Mesendoderm (in vitro differentiated cells): Measurements from ENCODE around the gene TFCP2L1.

ENCODE experiments used
- DNase-seq: peaks from one replicate; pipeline ENCODE4 v3.0.0; 2013
- H2AK5ac ChIP-seq: 2 replicates; pipeline ENCODE4 v1.6.1; 2013; ENCODE audit warnings: low read length, inconsistent platforms
- H2BK120ac ChIP-seq: 2 replicates; pipeline ENCODE4 v1.6.1; 2013; ENCODE audit warnings: low read depth, mild to moderate bottlenecking, low read length, moderate library complexity, mixed read lengths
- H2BK15ac ChIP-seq: replicated peaks from 2 replicates; pipeline ENCODE4 v1.6.1; 2013; ENCODE audit warnings: low read depth, mild to moderate bottlenecking, moderate library complexity
- H2BK5ac ChIP-seq: 2 replicates; pipeline ENCODE4 v1.6.1; 2013; ENCODE audit warnings: low read length, inconsistent platforms
- H3K18ac ChIP-seq: 2 replicates; pipeline ENCODE4 v1.6.1; 2013; ENCODE audit warnings: mild to moderate bottlenecking, low read length, mixed read lengths
- H3K23ac ChIP-seq: one replicate; pipeline ENCODE4 v1.6.1; 2013; ENCODE audit warnings: low read length
- H3K27ac ChIP-seq: 2 replicates; pipeline ENCODE4 v1.5.1; 2013; ENCODE audit warnings: low read depth, mild to moderate bottlenecking, inconsistent platforms, low read length, moderate library complexity
- H3K27me3 ChIP-seq: 2 replicates; pipeline ENCODE4 v1.6.1; 2013; ENCODE audit warnings: low read length, control low read depth, mild to moderate bottlenecking, inconsistent platforms; ENCODE audit not compliant: insufficient read depth, poor library complexity
- H3K36me3 ChIP-seq: 2 replicates; pipeline ENCODE4 v1.6.1; 2013; ENCODE audit warnings: low read length, inconsistent platforms; ENCODE audit not compliant: control insufficient read depth, insufficient read depth
- H3K4ac ChIP-seq: one replicate; pipeline ENCODE4 v1.6.1; 2013; ENCODE audit warnings: low read depth, mild to moderate bottlenecking, low read length, moderate library complexity
- H3K4me1 ChIP-seq: 2 replicates; pipeline ENCODE4 v1.6.1; 2013; ENCODE audit warnings: low read depth, low read length, inconsistent platforms; ENCODE audit not compliant: control insufficient read depth
- H3K4me2 ChIP-seq: 2 replicates; pipeline ENCODE4 v1.6.1; 2013; ENCODE audit warnings: low read length
- H3K4me3 ChIP-seq: 2 replicates; pipeline ENCODE4 v1.5.1; 2013; ENCODE audit warnings: mild to moderate bottlenecking, low read length
- H3K56ac ChIP-seq: one replicate; pipeline ENCODE4 v1.6.1; 2013; ENCODE audit warnings: low read length
- H3K79me1 ChIP-seq: 2 replicates; pipeline ENCODE4 v1.6.1; 2013; ENCODE audit warnings: low read length, inconsistent platforms
- H3K79me2 ChIP-seq: 2 replicates; pipeline ENCODE4 v1.6.1; 2013; ENCODE audit warnings: mild to moderate bottlenecking, low read length; ENCODE audit not compliant: control insufficient read depth, insufficient read depth
- H3K9ac ChIP-seq: 2 replicates; pipeline ENCODE4 v1.6.1; 2013; ENCODE audit warnings: low read length, inconsistent platforms
- H4K5ac ChIP-seq: one replicate; pipeline ENCODE4 v1.6.1; 2013; ENCODE audit warnings: low read length
- H4K8ac ChIP-seq: one replicate; pipeline ENCODE4 v1.6.1; 2013; ENCODE audit warnings: low read depth, mild to moderate bottlenecking, control low read depth, low read length, moderate library complexity
- WGBS: extraction: QIAGEN DNeasy Blood & Tissue Kit; methylation state at CpG from one replicate; pipeline ENCODE4 v1.1.7; 2013; ENCODE audit warnings: low lambda C conversion rate, missing lambda C conversion rate; ENCODE audit not compliant: insufficient coverage; ENCODE audit errors: extremely low coverage; 5-methylcytosine and 5-hydroxymethylcytosine counted together

The TFCP2L1 gene

GRCh38 chr2:121194626-121195025 is 90.4 kb downstream of the TFCP2L1 start:
- Histone ChIP-seq H3K18ac (no peak overlapping the region), H3K4me3 (no peak overlapping the region), H3K4me1 (no peaks in the 10 kb centered on the region), H3K4me2 (no peak overlapping the region), H3K9ac (no peak overlapping the region), H3K36me3 (no peaks in the 10 kb centered on the region), H3K27ac (no peak overlapping the region), H3K56ac (no peak overlapping the region), H2AK5ac (no peak overlapping the region), H3K23ac (no peak overlapping the region), H4K5ac (no peak overlapping the region), H2BK15ac (no peak overlapping the region), H3K79me2 (no peaks in the 10 kb centered on the region), H2BK5ac (no peak overlapping the region), H3K27me3 (no peaks in the 10 kb centered on the region), H3K79me1 (no peaks in the 10 kb centered on the region), H3K4ac (no peak overlapping the region), H4K8ac (no peak overlapping the region), H2BK120ac (no peak overlapping the region)
- no CpG with 5 or more reads among the region's 5 CpGs for WGBS
- no peak for DNase-seq

- H3K4me3 ChIP-seq, result no peak overlapping the region
- no peak overlapping the region for H2BK5ac ChIP-seq
- no peak overlapping the region for H2BK120ac ChIP-seq
- no peak overlapping the region for H2BK15ac ChIP-seq
- H4K8ac ChIP-seq, result no peak overlapping the region
- no peak overlapping the region for H4K5ac ChIP-seq
- H3K56ac ChIP-seq, result no peak overlapping the region
- no peak overlapping the region for H3K27ac ChIP-seq
- no peak for DNase-seq
- no peak overlapping the region for H3K4me2 ChIP-seq
- no peak overlapping the region for H3K4ac ChIP-seq
- no peak overlapping the region for H3K9ac ChIP-seq
- H3K79me2 ChIP-seq, result no peaks in the 10 kb centered on the region
- no peaks in the 10 kb centered on the region for H3K79me1 ChIP-seq
- no peak overlapping the region for H3K23ac ChIP-seq
- H3K36me3 ChIP-seq, result no peaks in the 10 kb centered on the region
- H2AK5ac ChIP-seq, result no peak overlapping the region
- H3K4me1 ChIP-seq, result no peaks in the 10 kb centered on the region
- no peaks in the 10 kb centered on the region for H3K27me3 ChIP-seq
- H3K18ac ChIP-seq, result no peak overlapping the region
- no CpG with 5 or more reads among the region's 1 CpG for WGBS
Observed at GRCh38 chr2:121193185-121193584, 91.8 kb downstream of the TFCP2L1 start.

- H3K9ac ChIP-seq, result no peak overlapping the region
- H2BK5ac ChIP-seq, result no peak overlapping the region
- no peak overlapping the region for H2BK15ac ChIP-seq
- H3K56ac ChIP-seq, result no peak overlapping the region
- no peak overlapping the region for H3K4me2 ChIP-seq
- H3K27me3 ChIP-seq, result no peaks in the 10 kb centered on the region
- H2BK120ac ChIP-seq, result no peak overlapping the region
- H4K5ac ChIP-seq, result no peak overlapping the region
- H3K79me1 ChIP-seq, result no peaks in the 10 kb centered on the region
- H3K23ac ChIP-seq, result no peak overlapping the region
- no peaks in the 10 kb centered on the region for H3K4me1 ChIP-seq
- H3K4ac ChIP-seq, result no peak overlapping the region
- H3K27ac ChIP-seq, result no peak overlapping the region
- WGBS, result no CpG with 5 or more reads among the region's 8 CpGs
- no peak overlapping the region for H3K18ac ChIP-seq
- no peak for DNase-seq
- H3K79me2 ChIP-seq, result no peaks in the 10 kb centered on the region
- no peak overlapping the region for H3K4me3 ChIP-seq
- H2AK5ac ChIP-seq, result no peak overlapping the region
- no peaks in the 10 kb centered on the region for H3K36me3 ChIP-seq
- no peak overlapping the region for H4K8ac ChIP-seq
Observed at GRCh38 chr2:121192576-121192975, 92.4 kb downstream of the TFCP2L1 start.

- Histone ChIP-seq H3K56ac (no peak overlapping the region), H2BK5ac (no peak overlapping the region), H3K23ac (no peak overlapping the region), H2BK15ac (no peak overlapping the region), H3K4me2 (no peak overlapping the region), H3K4me3 (no peak overlapping the region), H3K27me3 (no peaks in the 10 kb centered on the region), H4K8ac (no peak overlapping the region), H3K4me1 (no peaks in the 10 kb centered on the region), H3K9ac (no peak overlapping the region), H3K36me3 (no peaks in the 10 kb centered on the region), H3K79me1 (no peaks in the 10 kb centered on the region), H3K27ac (no peak overlapping the region), H3K4ac (no peak overlapping the region), H4K5ac (no peak overlapping the region), H3K79me2 (no peaks in the 10 kb centered on the region), H3K18ac (no peak overlapping the region), H2AK5ac (no peak overlapping the region), H2BK120ac (no peak overlapping the region)
- no peak for DNase-seq
- no CpG with 5 or more reads among the region's 25 CpGs for WGBS
Observed at GRCh38 chr2:121191191-121192170, 93.5 kb downstream of the TFCP2L1 start.

- Histone ChIP-seq H3K36me3 (no peaks in the 10 kb centered on the region), H2BK5ac (no peak overlapping the region), H3K4me1 (no peaks in the 10 kb centered on the region), H4K5ac (no peak overlapping the region), H3K4me2 (no peak overlapping the region), H3K4me3 (no peak overlapping the region), H2BK120ac (no peak overlapping the region), H3K4ac (no peak overlapping the region), H3K9ac (no peak overlapping the region), H2AK5ac (no peak overlapping the region), H3K79me2 (no peaks in the 10 kb centered on the region), H3K79me1 (no peaks in the 10 kb centered on the region), H3K18ac (no peak overlapping the region), H4K8ac (no peak overlapping the region), H3K27me3 (no peaks in the 10 kb centered on the region), H3K56ac (no peak overlapping the region), H3K23ac (no peak overlapping the region), H3K27ac (no peak overlapping the region), H2BK15ac (no peak overlapping the region)
- no peak for DNase-seq
- WGBS, result no CpG with 5 or more reads among the region's 7 CpGs
Observed at GRCh38 chr2:121189661-121190381, 95.2 kb downstream of the TFCP2L1 start.
